ENCODE measurements around the gene TDRD3.

Gene TDRD3

DNA sequence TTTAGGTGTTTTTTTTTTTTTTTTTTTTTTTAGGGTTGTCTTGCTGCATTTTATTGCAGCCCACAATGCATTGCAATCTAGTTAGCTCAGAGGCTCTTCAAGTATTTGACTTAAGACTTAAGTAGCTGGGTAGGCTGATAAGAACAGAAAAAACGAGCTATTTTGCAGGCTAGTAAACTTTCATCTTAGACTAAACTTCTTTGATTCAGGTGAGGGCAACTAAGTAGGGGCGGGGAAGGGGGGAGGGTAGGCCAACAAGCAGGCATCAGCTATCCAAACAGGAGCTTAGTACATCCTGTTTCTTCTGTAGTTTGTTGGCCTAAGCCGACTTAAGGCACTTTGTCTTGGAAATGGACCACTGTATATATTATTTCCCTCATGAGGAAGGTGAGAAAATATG, 4.9 kb upstream of the TDRD3 start:
- TF ChIP-seq, protein P1, sequence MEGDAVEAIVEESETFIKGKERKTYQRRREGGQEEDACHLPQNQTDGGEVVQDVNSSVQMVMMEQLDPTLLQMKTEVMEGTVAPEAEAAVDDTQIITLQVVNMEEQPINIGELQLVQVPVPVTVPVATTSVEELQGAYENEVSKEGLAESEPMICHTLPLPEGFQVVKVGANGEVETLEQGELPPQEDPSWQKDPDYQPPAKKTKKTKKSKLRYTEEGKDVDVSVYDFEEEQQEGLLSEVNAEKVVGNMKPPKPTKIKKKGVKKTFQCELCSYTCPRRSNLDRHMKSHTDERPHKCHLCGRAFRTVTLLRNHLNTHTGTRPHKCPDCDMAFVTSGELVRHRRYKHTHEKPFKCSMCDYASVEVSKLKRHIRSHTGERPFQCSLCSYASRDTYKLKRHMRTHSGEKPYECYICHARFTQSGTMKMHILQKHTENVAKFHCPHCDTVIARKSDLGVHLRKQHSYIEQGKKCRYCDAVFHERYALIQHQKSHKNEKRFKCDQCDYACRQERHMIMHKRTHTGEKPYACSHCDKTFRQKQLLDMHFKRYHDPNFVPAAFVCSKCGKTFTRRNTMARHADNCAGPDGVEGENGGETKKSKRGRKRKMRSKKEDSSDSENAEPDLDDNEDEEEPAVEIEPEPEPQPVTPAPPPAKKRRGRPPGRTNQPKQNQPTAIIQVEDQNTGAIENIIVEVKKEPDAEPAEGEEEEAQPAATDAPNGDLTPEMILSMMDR (IDR thresholded peaks at IDR 0.05; ENCODE audit: insufficient read depth, low read length, poor library complexity, severe bottlenecking), result no peak
- H3K27me3 ChIP-seq (replicated peaks; ENCODE audit: control insufficient read depth, insufficient read depth, low read length), result no peaks in the 10 kb centered on the region
- DNase-seq (ENCODE audit: extremely low read depth, insufficient read length), result no peak
- no peak overlapping the region for H3K4me3 ChIP-seq (replicated peaks; ENCODE audit: low read depth, low read length)
- H3K36me3 ChIP-seq (ENCODE audit: control insufficient read depth, insufficient read depth, low read length), result no peaks in the 10 kb centered on the region

DNA sequence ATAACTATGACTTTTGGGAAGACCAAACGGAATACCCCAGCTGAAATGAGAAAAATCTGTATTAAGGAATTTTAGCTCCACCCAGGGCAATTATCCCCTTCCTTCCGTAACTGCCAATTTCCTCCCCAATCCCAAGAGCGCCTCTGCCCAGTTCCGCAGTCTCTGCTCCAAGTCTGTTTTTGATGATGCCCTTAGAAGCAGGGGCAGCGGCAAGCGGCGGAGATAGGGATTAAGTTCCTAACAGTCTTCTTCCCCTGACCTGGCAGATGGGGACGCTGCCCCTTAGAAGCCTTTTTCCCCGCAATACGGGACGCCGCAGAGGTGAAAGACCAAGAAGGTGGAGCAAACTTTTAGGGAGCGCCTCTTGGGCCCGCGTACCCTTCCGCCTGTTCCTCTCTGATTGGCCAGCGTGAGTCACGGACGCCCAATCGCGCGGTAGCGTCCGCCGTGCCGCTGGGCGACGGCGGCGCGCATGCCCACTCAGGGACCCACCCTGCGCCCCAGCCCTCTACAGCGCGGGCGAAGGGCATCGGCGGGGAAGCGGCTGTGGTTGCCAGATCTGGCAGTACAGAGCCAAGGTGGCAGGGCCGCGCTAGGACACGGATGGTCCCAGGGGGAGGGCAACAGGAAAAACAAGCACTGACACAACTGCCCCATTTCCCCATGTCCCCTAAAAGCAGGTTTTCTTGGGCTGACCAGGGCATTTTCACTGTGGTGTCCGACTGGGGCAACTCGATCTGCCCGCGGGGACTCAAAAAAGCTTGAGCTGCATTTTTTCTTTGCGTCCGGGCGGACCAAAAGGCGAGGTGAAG, 843 bp upstream of the TDRD3 start:
- DNase-seq (ENCODE audit: extremely low read depth, insufficient read length), result peak; percentile 97

DNA sequence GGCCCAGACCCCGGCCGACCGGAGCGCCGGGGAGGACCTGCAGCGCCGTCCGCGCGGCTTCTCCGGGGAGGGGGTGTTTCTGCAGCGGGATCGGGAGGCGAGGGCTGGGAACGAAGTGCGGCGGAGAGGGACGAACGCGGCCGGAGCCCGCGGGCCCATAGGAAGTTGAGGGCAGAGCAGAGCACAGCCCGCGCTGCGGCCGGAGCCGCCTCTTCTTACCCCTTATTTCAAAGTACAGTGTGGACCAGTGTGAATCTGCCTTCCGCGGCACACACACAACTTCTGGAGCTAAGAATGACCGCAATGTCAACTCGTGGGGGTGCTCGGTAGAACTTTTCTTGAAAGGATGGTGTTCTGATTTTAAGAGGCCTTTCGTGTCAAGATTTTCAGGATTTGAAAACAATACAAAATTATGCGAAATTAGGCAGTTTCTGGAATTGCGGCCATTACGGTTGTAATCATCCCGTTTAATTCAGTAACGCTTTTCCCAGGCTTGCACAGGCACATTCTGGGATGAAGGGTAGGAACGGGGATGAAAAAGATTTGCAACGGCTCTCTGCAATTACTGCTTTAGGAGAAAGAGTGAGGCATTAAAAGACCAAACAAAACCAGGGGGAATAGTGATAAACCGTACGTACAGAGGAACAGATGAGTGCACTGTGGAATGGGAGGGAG, 821 bp downstream of the TDRD3 start:
- TF ChIP-seq, protein P1 (IDR thresholded peaks at IDR 0.05; ENCODE audit: insufficient read depth, low read length, poor library complexity, severe bottlenecking), result no peak
- Histone ChIP-seq H3K27me3 (replicated peaks; ENCODE audit: control insufficient read depth, insufficient read depth, low read length) (no peaks in the 10 kb centered on the region), H3K36me3 (ENCODE audit: control insufficient read depth, insufficient read depth, low read length) (no peaks in the 10 kb centered on the region), H3K4me3 (replicated peaks; ENCODE audit: low read depth, low read length) (peak overlapping the region; percentile 85)
- DNase-seq (ENCODE audit: extremely low read depth, insufficient read length), result peak; percentile 81

More for the DNA sequence above, 843 bp upstream of the TDRD3 start:
- Histone ChIP-seq H3K4me3 (replicated peaks; ENCODE audit: low read depth, low read length) (peak overlapping the region; percentile 85), H3K27me3 (replicated peaks; ENCODE audit: control insufficient read depth, insufficient read depth, low read length) (no peaks in the 10 kb centered on the region), H3K36me3 (ENCODE audit: control insufficient read depth, insufficient read depth, low read length) (no peaks in the 10 kb centered on the region)
- TF ChIP-seq, protein P1 (IDR thresholded peaks at IDR 0.05; ENCODE audit: insufficient read depth, low read length, poor library complexity, severe bottlenecking), result no peak

DNA sequence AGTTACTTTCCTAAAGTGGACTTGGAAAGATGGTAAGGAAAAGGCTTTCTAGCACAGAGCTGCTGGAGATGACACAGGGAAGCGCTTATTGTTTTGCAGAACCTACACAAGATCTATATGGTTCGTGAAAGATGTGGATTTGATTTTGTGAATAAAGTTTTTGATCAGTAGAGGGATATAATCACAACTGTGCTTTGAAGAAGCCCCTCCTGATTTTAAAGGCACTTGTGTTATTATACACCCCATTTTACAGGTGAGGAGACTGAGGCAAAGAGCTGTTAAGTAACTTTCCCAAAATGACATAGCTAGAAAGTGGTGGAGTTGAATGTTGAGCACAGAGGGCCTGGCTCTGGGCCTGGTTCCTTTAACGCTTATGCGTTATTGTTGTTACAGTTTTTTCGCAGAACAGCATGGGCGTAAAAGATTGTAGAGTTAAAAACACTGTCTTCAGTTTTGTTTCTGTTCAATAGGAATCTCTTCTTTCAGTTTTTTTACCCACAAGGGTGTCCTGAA, 1.4 kb downstream of the TDRD3 start:
- Histone ChIP-seq H3K27me3 (replicated peaks; ENCODE audit: control insufficient read depth, insufficient read depth, low read length) (no peaks in the 10 kb centered on the region), H3K36me3 (ENCODE audit: control insufficient read depth, insufficient read depth, low read length) (no peaks in the 10 kb centered on the region), H3K4me3 (replicated peaks; ENCODE audit: low read depth, low read length) (peak overlapping the region; percentile 85)
- DNase-seq (ENCODE audit: extremely low read depth, insufficient read length), result no peak
- TF ChIP-seq, protein P1 (IDR thresholded peaks at IDR 0.05; ENCODE audit: insufficient read depth, low read length, poor library complexity, severe bottlenecking), result no peak

DNA sequence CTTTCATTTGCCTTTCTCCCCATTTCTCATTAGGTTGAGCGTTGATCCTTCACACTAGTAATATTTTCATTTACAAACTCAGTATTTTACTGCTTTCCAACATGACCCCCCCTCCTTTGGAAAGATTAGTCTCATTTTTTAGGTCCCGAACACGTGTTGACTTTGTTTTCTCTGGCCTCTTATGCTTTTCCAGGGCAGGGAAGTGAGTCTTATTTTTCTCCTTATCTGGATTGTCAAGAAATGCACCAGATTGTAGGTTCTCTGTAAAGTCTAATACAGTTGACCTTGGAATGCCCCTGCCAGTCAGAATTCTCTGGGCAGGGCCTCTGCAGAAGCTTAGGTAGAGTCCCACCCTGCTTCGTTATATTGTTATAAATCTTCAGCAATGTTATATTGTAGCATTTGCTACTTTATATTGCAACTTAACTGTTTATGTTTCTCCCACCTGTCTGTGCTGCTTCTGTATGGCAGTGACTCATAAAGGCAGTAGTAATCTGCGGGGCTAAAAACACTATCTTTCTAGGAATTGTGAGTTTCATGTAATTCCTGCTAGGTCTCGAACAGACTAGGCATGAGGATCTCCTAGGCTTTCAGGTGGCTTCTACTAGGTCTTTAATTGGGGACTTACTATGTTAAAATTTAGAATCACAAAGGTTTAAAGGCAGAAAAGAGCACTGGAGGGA, 2.0 kb downstream of the TDRD3 start:
- Histone ChIP-seq H3K27me3 (replicated peaks; ENCODE audit: control insufficient read depth, insufficient read depth, low read length) (no peaks in the 10 kb centered on the region), H3K36me3 (ENCODE audit: control insufficient read depth, insufficient read depth, low read length) (no peaks in the 10 kb centered on the region), H3K4me3 (replicated peaks; ENCODE audit: low read depth, low read length) (peak overlapping the region; percentile 85)
- DNase-seq (ENCODE audit: extremely low read depth, insufficient read length), result no peak
- TF ChIP-seq, protein P1 (IDR thresholded peaks at IDR 0.05; ENCODE audit: insufficient read depth, low read length, poor library complexity, severe bottlenecking), result no peak

Measured in GM06990 (cell line).